Trophoblast cell (in vitro differentiated cells and primary cell): ENCODE results near the gene TESK2.
A peak's percentile ranks its signal among the peaks of the same experiment; 100 is the strongest.

Experiments used
- DNase-seq, 2 donors: peaks; one replicate each; pipeline ENCODE4 v3.0.0-alpha.2; 2016
- H2AFZ ChIP-seq: 2 replicates; pipeline ENCODE4 v1.6.1; 2013; ENCODE audit warnings: low read length, moderate library complexity, mild to moderate bottlenecking; ENCODE audit not compliant: insufficient read depth, poor library complexity
- H2AK5ac ChIP-seq: 2 replicates; pipeline ENCODE4 v1.6.1; 2013; ENCODE audit warnings: mild to moderate bottlenecking, low read length
- H2BK120ac ChIP-seq: 2 replicates; pipeline ENCODE4 v1.6.1; 2013; ENCODE audit warnings: low read length, mild to moderate bottlenecking, moderate library complexity; ENCODE audit not compliant: insufficient read depth, poor library complexity
- H2BK12ac ChIP-seq: 2 replicates; pipeline ENCODE4 v1.6.1; 2013; ENCODE audit warnings: mild to moderate bottlenecking, low read length, moderate library complexity
- H2BK5ac ChIP-seq: 2 replicates; pipeline ENCODE4 v1.6.1; 2013; ENCODE audit warnings: low read length, low read depth, moderate library complexity, mild to moderate bottlenecking; ENCODE audit not compliant: poor library complexity
- H3K14ac ChIP-seq: 2 replicates; pipeline ENCODE4 v1.6.1; 2013; ENCODE audit warnings: mild to moderate bottlenecking, low read length
- H3K18ac ChIP-seq: 2 replicates; pipeline ENCODE4 v1.6.1; 2013; ENCODE audit warnings: mild to moderate bottlenecking, low read length
- H3K23ac ChIP-seq: 2 replicates; pipeline ENCODE4 v1.6.1; 2013; ENCODE audit warnings: low read length
- H3K27ac ChIP-seq: 2 replicates; pipeline ENCODE4 v1.5.1; 2013; ENCODE audit warnings: low read depth, mild to moderate bottlenecking, inconsistent platforms, low read length, moderate library complexity
- H3K27me3 ChIP-seq: 2 replicates; pipeline ENCODE4 v1.6.1; 2013; ENCODE audit warnings: inconsistent platforms, mild to moderate bottlenecking, low read length, moderate library complexity; ENCODE audit not compliant: insufficient read depth
- H3K36me3 ChIP-seq, 2 experiments: 1 replicate in 1 of 2; 2 replicates in 1 of 2; pipeline ENCODE4 v1.6.1; 2013; ENCODE audit warnings: low read length in 2 of 2, mild to moderate bottlenecking in 2 of 2, moderate library complexity in 1 of 2; ENCODE audit not compliant: insufficient read depth in 2 of 2, control insufficient read depth in 1 of 2
- H3K4ac ChIP-seq: 2 replicates; pipeline ENCODE4 v1.6.1; 2013; ENCODE audit warnings: low read depth, mild to moderate bottlenecking, low read length, moderate library complexity
- H3K4me1 ChIP-seq, 2 experiments: 1 replicate in 1 of 2; 2 replicates in 1 of 2; pipeline ENCODE4 v1.6.1; 2013; ENCODE audit warnings: low read length in 2 of 2, mild to moderate bottlenecking in 2 of 2, moderate library complexity in 1 of 2; ENCODE audit not compliant: insufficient read depth in 2 of 2, control insufficient read depth in 1 of 2
- H3K4me2 ChIP-seq: 2 replicates; pipeline ENCODE4 v1.6.1; 2013; ENCODE audit warnings: inconsistent platforms, mild to moderate bottlenecking, low read length, moderate library complexity
- H3K4me3 ChIP-seq: 2 replicates; pipeline ENCODE4 v1.5.1; 2013; ENCODE audit warnings: mild to moderate bottlenecking, low read depth, low read length, inconsistent platforms
- H3K79me1 ChIP-seq: one replicate; pipeline ENCODE4 v1.6.1; 2013; ENCODE audit warnings: low read length
- H3K79me2 ChIP-seq: 2 replicates; pipeline ENCODE4 v1.6.1; 2013; ENCODE audit warnings: low read length, mild to moderate bottlenecking; ENCODE audit not compliant: control insufficient read depth, insufficient read depth, poor library complexity
- H3K9ac ChIP-seq: 2 replicates; pipeline ENCODE4 v1.6.1; 2013; ENCODE audit warnings: mild to moderate bottlenecking, low read length
- H3K9me3 ChIP-seq: 2 replicates; pipeline ENCODE4 v1.6.1; 2013; ENCODE audit warnings: low read depth, mild to moderate bottlenecking, control low read depth, inconsistent platforms, low read length; ENCODE audit not compliant: insufficient read depth
- H4K12ac ChIP-seq: 2 replicates; pipeline ENCODE4 v1.6.1; 2013; ENCODE audit warnings: low read depth, mild to moderate bottlenecking, low read length, moderate library complexity
- H4K8ac ChIP-seq: 2 replicates; pipeline ENCODE4 v1.6.1; 2013; ENCODE audit warnings: low read depth, mild to moderate bottlenecking, low read length, moderate library complexity
- H4K91ac ChIP-seq: one replicate; pipeline ENCODE4 v1.6.1; 2013; ENCODE audit warnings: low read depth, mild to moderate bottlenecking, low read length, moderate library complexity
- WGBS: extraction: QIAGEN DNeasy Blood & Tissue Kit; methylation state at CpG from one replicate; pipeline ENCODE4 v1.1.7; 2013; ENCODE audit warnings: missing lambda C conversion rate; ENCODE audit not compliant: insufficient read length, insufficient coverage; ENCODE audit errors: extremely low coverage; 5-methylcytosine and 5-hydroxymethylcytosine counted together

The TESK2 gene

GRCh38 chr1:45403298-45403697 is 87.7 kb downstream of the TESK2 start:
- H3K14ac ChIP-seq, result no peak overlapping the region
- no peak overlapping the region for H4K12ac ChIP-seq
- no peak overlapping the region for H4K8ac ChIP-seq
- H2BK120ac ChIP-seq, result no peak overlapping the region
- no peaks in the 10 kb centered on the region for H3K79me2 ChIP-seq
- H2BK12ac ChIP-seq, result no peak overlapping the region
- no peak overlapping the region for H3K9ac ChIP-seq
- H3K4me2 ChIP-seq, result no peak overlapping the region
- H2AK5ac ChIP-seq, result no peak overlapping the region
- no peak overlapping the region for H3K23ac ChIP-seq
- no peak overlapping the region for H2AFZ ChIP-seq
- H3K4ac ChIP-seq, result no peak overlapping the region
- no peak overlapping the region for H3K18ac ChIP-seq
- H3K36me3 ChIP-seq, result no peaks in the 10 kb centered on the region
- no peaks in the 10 kb centered on the region for H3K27me3 ChIP-seq
- peak in 1 of 2 donors; percentile 65 for DNase-seq
- H3K4me3 ChIP-seq, result no peak overlapping the region
- WGBS, result no CpG with 5 or more reads among the region's 3 CpGs
- peaks cover 2% of the 10 kb centered on the region for H3K79me1 ChIP-seq
- no peak overlapping the region for H4K91ac ChIP-seq
- H3K4me1 ChIP-seq, result peaks cover 0 to 3% of the 10 kb centered on the region in 2 experiments
- H2BK5ac ChIP-seq, result no peak overlapping the region
- H3K27ac ChIP-seq, result peak overlapping the region; percentile 82
- no peaks in the 10 kb centered on the region for H3K9me3 ChIP-seq

DNA sequence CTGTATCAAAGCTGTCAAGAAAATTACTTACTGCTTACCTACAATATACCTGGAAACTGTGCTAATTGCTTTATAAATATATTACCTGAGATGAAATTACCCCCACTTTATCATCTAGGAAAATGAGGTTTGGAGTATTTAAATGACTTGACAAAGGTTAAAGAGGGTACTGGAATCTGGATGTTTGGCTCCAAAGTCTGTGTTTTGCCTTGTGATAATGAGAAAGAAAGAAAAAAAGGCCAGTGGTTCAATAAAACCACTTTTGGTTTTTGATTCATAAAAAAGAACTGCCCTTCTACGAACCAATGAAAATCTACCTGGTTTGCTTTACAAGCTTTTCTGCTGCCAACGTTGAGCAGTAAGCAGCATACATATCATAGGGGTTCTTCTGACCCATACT is 89.4 kb downstream of the TESK2 start:
- Histone ChIP-seq H3K79me1 (peaks cover 2% of the 10 kb centered on the region), H3K4me2 (no peak overlapping the region), H2BK12ac (no peak overlapping the region), H3K23ac (no peak overlapping the region), H3K27ac (no peak overlapping the region), H2AK5ac (no peak overlapping the region), H3K9ac (no peak overlapping the region), H4K8ac (no peak overlapping the region), H4K91ac (no peak overlapping the region), H3K18ac (no peak overlapping the region), H3K9me3 (no peaks in the 10 kb centered on the region), H4K12ac (no peak overlapping the region), H3K14ac (no peak overlapping the region), H3K36me3 (no peaks in the 10 kb centered on the region), H3K27me3 (no peaks in the 10 kb centered on the region), H3K79me2 (no peaks in the 10 kb centered on the region), H2BK5ac (no peak overlapping the region), H3K4ac (no peak overlapping the region), H3K4me1 (peaks cover 0 to 3% of the 10 kb centered on the region in 2 experiments), H2AFZ (no peak overlapping the region), H2BK120ac (no peak overlapping the region), H3K4me3 (no peak overlapping the region)
- WGBS, result no CpG with 5 or more reads among the region's 2 CpGs
- DNase-seq, result no peak

GRCh38 chr1:45400049-45400448 is 90.9 kb downstream of the TESK2 start:
- Histone ChIP-seq H2BK12ac (no peak overlapping the region), H2BK5ac (no peak overlapping the region), H3K4me1 (peaks cover 0 to 3% of the 10 kb centered on the region in 2 experiments), H3K9ac (no peak overlapping the region), H3K14ac (no peak overlapping the region), H3K23ac (no peak overlapping the region), H3K79me1 (peaks cover 2% of the 10 kb centered on the region), H3K4me3 (no peak overlapping the region), H2BK120ac (no peak overlapping the region), H3K27ac (no peak overlapping the region), H3K18ac (no peak overlapping the region), H3K36me3 (no peaks in the 10 kb centered on the region), H3K9me3 (no peaks in the 10 kb centered on the region), H2AK5ac (no peak overlapping the region), H4K91ac (no peak overlapping the region), H4K12ac (no peak overlapping the region), H4K8ac (no peak overlapping the region), H2AFZ (no peak overlapping the region), H3K79me2 (no peaks in the 10 kb centered on the region), H3K27me3 (no peaks in the 10 kb centered on the region), H3K4me2 (no peak overlapping the region), H3K4ac (no peak overlapping the region)
- WGBS, result no CpG with 5 or more reads among the region's 3 CpGs
- DNase-seq, result no peak

- Histone ChIP-seq H3K27ac (no peak overlapping the region), H3K4me1 (no peaks in the 10 kb centered on the region), H3K36me3 (no peaks in the 10 kb centered on the region), H4K12ac (no peak overlapping the region), H2BK5ac (no peak overlapping the region), H3K79me1 (no peaks in the 10 kb centered on the region), H3K4me3 (no peak overlapping the region), H3K27me3 (no peaks in the 10 kb centered on the region), H4K91ac (no peak overlapping the region), H3K18ac (no peak overlapping the region), H2AFZ (no peak overlapping the region), H2BK12ac (no peak overlapping the region), H3K4me2 (no peak overlapping the region), H2AK5ac (no peak overlapping the region), H3K14ac (no peak overlapping the region), H2BK120ac (no peak overlapping the region), H4K8ac (no peak overlapping the region), H3K23ac (no peak overlapping the region), H3K4ac (no peak overlapping the region), H3K9ac (no peak overlapping the region), H3K79me2 (peaks cover 2% of the 10 kb centered on the region), H3K9me3 (no peaks in the 10 kb centered on the region)
- WGBS, result no CpG with 5 or more reads among the region's 4 CpGs
- no peak for DNase-seq
Observed at GRCh38 chr1:45397285-45397684, 93.7 kb downstream of the TESK2 start.
